Esophagus squamous epithelium (tissue), 4 donors: ENCODE results near the gene MYO3B.
"Not testable (repeated sequence)": the region's sequence is repeated elsewhere in the genome, so short reads cannot be mapped to it uniquely, and the experiment has no call there.

Experiments used
- CTCF ChIP-seq, 6 experiments: fragments of 450-650 bp in 4 of 6; fragments of 200-600 bp in 2 of 6; sonication (generic) in 2 of 6; IDR thresholded peaks; one replicate each; pipeline ENCODE4 v1.5.1; 2016 to 2019; ENCODE audit warnings: antibody characterized with exemption in 6 of 6, mild to moderate bottlenecking in 4 of 6, moderate library complexity in 4 of 6
- POLR2A ChIP-seq, 4 donors: fragments of 450-650 bp; IDR thresholded peaks; one replicate each; pipeline ENCODE4 v1.6.1; 2017; ENCODE audit warnings: antibody characterized with exemption in 4 of 4, mild to moderate bottlenecking in 4 of 4, moderate library complexity in 3 of 4

- TF ChIP-seq CTCF, POLR2A (IDR thresholded peaks at IDR 0.05): not testable (repeated sequence)
Measured at GRCh38 chr2:170472498-170472897, 294.6 kb downstream of the MYO3B start.
